HCT116 (cell line): Measurements from ENCODE around the gene NPLOC4. TPM values are rescaled to one million over a fixed set of nuclear protein-coding genes. Genes with fewer than 3 reads are reported as not detected.

ENCODE experiments used
- ATAC-seq: fragments of 200-7000 bp; cut with Tn5 transposase; 2 replicates; pipeline ENCODE4 v1.9.1; 2020; ENCODE audit warnings: mild to moderate bottlenecking, moderate library complexity
- BruUV-seq: library from RNA; stranded (reverse); fragments of 400-500 nt; replicated peaks from 2 replicates; lab custom pipeline; 2021; lab: Mats Ljungman, UMichigan
- CTCF ChIA-PET: fragments of 300-600 bp; sonication (Branson Sonifier 250); formaldehyde crosslinking; loops from one replicate; lab custom pipeline; 2021; ENCODE audit warnings: antibody characterized with exemption; lab: Charles Lee
- POLR2A ChIA-PET: fragments of 300-600, 350-600 bp; sonication (Branson Sonifier 250); formaldehyde crosslinking; loops from one replicate; lab custom pipeline; 2021; ENCODE audit warnings: antibody characterized with exemption; lab: Charles Lee
- RAD21 ChIA-PET, 2 experiments: fragments of 300-600 bp; sonication (Branson Sonifier 250); formaldehyde crosslinking; loops; one replicate each; lab custom pipeline; 2023; ENCODE audit warnings: low total read pairs in 2 of 2; ENCODE audit not compliant: uncharacterized antibody in 2 of 2, unreplicated experiment in 2 of 2, low non-redundant PET in 1 of 2; lab: Charles Lee
- DNase-seq: peaks from one replicate; pipeline ENCODE4 v3.0.0-alpha.2; 2010; ENCODE audit warnings: low read depth, low spot score
- H2AFZ ChIP-seq: fragments of 200-600 bp; shearing (Covaris generic), sonication (generic); 2 replicates; pipeline ENCODE4 v1.6.1; 2017; ENCODE audit warnings: low read depth, mixed run types, mixed read lengths, antibody characterized with exemption, low read length; ENCODE audit not compliant: poor library complexity, severe bottlenecking
- H3K27ac ChIP-seq: 2 replicates; pipeline ENCODE4 v1.5.1; 2012; ENCODE audit warnings: low read depth, low read length
- H3K27me3 ChIP-seq: fragments of 200-600 bp; sonication (generic); 2 replicates; pipeline ENCODE4 v1.6.1; 2016; ENCODE audit warnings: mixed run types, low read length, mixed read lengths; ENCODE audit not compliant: insufficient read depth
- H3K36me3 ChIP-seq, 2 experiments: fragments of 200-500 bp in 1 of 2; fragments of 200-600 bp in 1 of 2; sonication (Bioruptor generic) in 1 of 2; sonication (generic) in 1 of 2; 2 replicates each; pipeline versions ENCODE4 v1.5.1 to v1.6.1; 2014 to 2016; ENCODE audit warnings: low read length in 2 of 2, inconsistent platforms in 1 of 2, mixed read lengths in 1 of 2, mixed run types in 1 of 2; ENCODE audit not compliant: insufficient read depth in 2 of 2, control insufficient read depth in 1 of 2
- H3K4me1 ChIP-seq, 2 experiments: fragments of 200-600 bp in 1 of 2; sonication (generic) in 1 of 2; 2 replicates each; pipeline versions ENCODE4 v1.5.1 to v1.6.1; 2012 to 2017; ENCODE audit warnings: low read length in 2 of 2, inconsistent platforms in 1 of 2, mild to moderate bottlenecking in 1 of 2, mixed read lengths in 1 of 2, mixed run types in 1 of 2, moderate library complexity in 1 of 2; ENCODE audit not compliant: insufficient read depth in 2 of 2, control insufficient read depth in 1 of 2
- H3K4me2 ChIP-seq: fragments of 200-600 bp; sonication (generic); 2 replicates; pipeline ENCODE4 v1.6.1; 2017; ENCODE audit warnings: mixed run types, low read length, mixed read lengths
- H3K4me3 ChIP-seq, 2 experiments: fragments of 200-600 bp in 1 of 2; sonication (generic) in 1 of 2; replicated peaks in 1 of 2; 2 replicates each; pipeline ENCODE4 v1.5.1; 2011 to 2016; ENCODE audit warnings: low read length in 2 of 2, control low read depth in 1 of 2, low read depth in 1 of 2, mild to moderate bottlenecking in 1 of 2, mixed read lengths in 1 of 2, mixed run types in 1 of 2
- H3K79me2 ChIP-seq: fragments of 200-600 bp; sonication (generic); 2 replicates; pipeline ENCODE4 v1.6.1; 2017; ENCODE audit warnings: mild to moderate bottlenecking, mixed run types, low read length, moderate library complexity, mixed read lengths; ENCODE audit not compliant: insufficient read depth
- H3K9ac ChIP-seq: fragments of 200-600 bp; sonication (generic); 2 replicates; pipeline ENCODE4 v1.6.1; 2016; ENCODE audit warnings: low read length, mixed read lengths
- H3K9me2 ChIP-seq: fragments of 200-600 bp; sonication (generic), shearing (Covaris generic); 2 replicates; pipeline ENCODE4 v1.6.1; 2017; ENCODE audit warnings: mixed run types, mild to moderate bottlenecking, moderate library complexity; ENCODE audit not compliant: insufficient read depth
- H3K9me3 ChIP-seq, 2 experiments: fragments of 200-500 bp in 1 of 2; fragments of 200-600 bp in 1 of 2; sonication (Bioruptor generic) in 1 of 2; sonication (generic) in 1 of 2; 2 replicates each; pipeline ENCODE4 v1.6.1; 2014 to 2017; ENCODE audit warnings: low read length in 2 of 2, mixed read lengths in 2 of 2, inconsistent platforms in 1 of 2, low read depth in 1 of 2, mild to moderate bottlenecking in 1 of 2, mixed run types in 1 of 2, moderate library complexity in 1 of 2; ENCODE audit not compliant: control insufficient read depth in 1 of 2, insufficient read depth in 1 of 2
- H4K20me1 ChIP-seq: fragments of 200-600 bp; sonication (generic), shearing (Covaris generic); 2 replicates; pipeline ENCODE4 v1.6.1; 2017; ENCODE audit warnings: mixed run types, mild to moderate bottlenecking, moderate library complexity; ENCODE audit not compliant: insufficient read depth
- EGR1 ChIP-seq: IDR thresholded peaks from 2 replicates; pipeline ENCODE4 v1.6.1; 2012; ENCODE audit warnings: low read depth
- POLR2A ChIP-seq: IDR thresholded peaks from 2 replicates; pipeline ENCODE4 v1.7.0; 2011; ENCODE audit warnings: borderline replicate concordance; ENCODE audit not compliant: insufficient read depth, insufficient read length; ENCODE audit errors: extremely low read depth
- POLR2AphosphoS5 ChIP-seq: IDR thresholded peaks from 2 replicates; pipeline ENCODE4 v1.6.1; 2011; ENCODE audit warnings: mild to moderate bottlenecking, low read depth, low read length, moderate library complexity
- TCF7L2 ChIP-seq: IDR thresholded peaks from 2 replicates; pipeline ENCODE4 v1.7.0; 2011; ENCODE audit warnings: borderline replicate concordance, inconsistent platforms; ENCODE audit not compliant: insufficient read depth, insufficient read length; ENCODE audit errors: extremely low read depth
- ZFX ChIP-seq: fragments of 450-650 bp; IDR thresholded peaks from 2 replicates; pipeline ENCODE4 v1.6.1; 2017
- intact Hi-C: fragments of 100-400 bp; cut with micrococcal nuclease; formaldehyde crosslinking; loops from 2 replicates; pipeline ENCODE4 v1.10.0; 2022
- total RNA-seq: library from RNA; stranded (reverse); gene quantifications from one replicate; pipeline ENCODE4 v1.2.1, GENCODE V29; 2021; ENCODE audit not compliant: unreplicated experiment

NPLOC4 gene
- total RNA-seq, 1 experiment from 2014 or later = 137 TPM

DNA sequence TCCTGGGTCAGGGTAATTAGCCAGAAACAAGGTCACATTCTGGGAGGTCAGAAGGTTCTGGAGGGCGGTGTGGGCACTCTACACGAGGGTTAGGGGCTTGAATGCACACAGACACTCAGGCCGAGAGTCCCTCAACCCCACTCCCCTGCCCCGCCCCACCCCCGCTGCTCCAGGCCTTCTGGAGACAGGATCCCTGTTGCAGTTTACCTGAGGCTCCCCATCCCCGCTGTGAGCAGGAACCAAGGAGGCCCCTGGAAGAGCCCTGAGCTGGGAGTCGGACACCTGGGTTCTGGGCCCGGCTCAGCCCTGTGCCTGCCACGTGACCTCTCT, 119.9 kb downstream of the NPLOC4 start:
- H3K9me3 ChIP-seq = no peaks in the 10 kb centered on the region
- intact Hi-C loops = no loop called here
- DNase-seq = no peak
- no peaks in the 10 kb centered on the region for H3K27me3 ChIP-seq
- RAD21 ChIA-PET = no interaction called here
- no peak overlapping the region for H3K4me3 ChIP-seq
- no peak overlapping the region for H2AFZ ChIP-seq
- peak overlapping the region; percentile 100 for H3K27ac ChIP-seq
- H3K4me2 ChIP-seq = peak overlapping the region; percentile 100
- H3K9ac ChIP-seq = peak overlapping the region; percentile 94; the same call in 1 of the 2 replicates
- TF ChIP-seq TCF7L2 (no peak), ZFX (no peak)
- BruUV-seq = no TSS peak
- CTCF ChIA-PET = no interaction called here
- H3K4me1 ChIP-seq = peaks cover 34 to 75% of the 10 kb centered on the region in 2 experiments
- peaks cover 0 to 5% of the 10 kb centered on the region in 2 experiments; a peak in 1 of 4 replicates for H3K36me3 ChIP-seq
- H3K9me2 ChIP-seq = no peaks in the 10 kb centered on the region
- peaks cover 46% of the 10 kb centered on the region for H3K79me2 ChIP-seq
- no peak for ATAC-seq
- H4K20me1 ChIP-seq = peaks cover 3% of the 10 kb centered on the region; the same call in 1 of the 2 replicates
- POLR2A ChIA-PET = interaction anchor here (0.7 kb wide), 1 partner anchor 11 kb away, joined by 3 read pairs; no protein-coding TSS in a partner anchor

DNA sequence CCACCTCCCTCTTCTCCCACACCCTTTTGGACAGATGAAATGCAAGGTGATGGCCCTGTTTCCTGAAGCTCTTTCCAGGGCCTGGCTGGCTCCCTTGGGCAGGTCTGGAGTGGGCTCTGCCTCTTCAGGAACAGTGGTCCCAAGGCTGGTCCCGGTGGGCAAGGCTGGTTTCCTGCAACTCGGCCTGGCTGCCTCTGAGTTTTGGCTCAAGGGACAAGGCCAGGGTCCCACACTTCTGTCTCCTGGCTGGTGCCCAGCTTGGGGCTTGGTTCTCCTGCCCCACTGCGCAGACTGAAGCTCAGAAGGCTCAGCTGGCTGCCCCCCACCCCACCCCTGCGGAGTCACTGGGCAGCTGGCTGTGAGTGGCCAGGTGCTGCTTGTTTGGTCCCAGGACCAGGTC, 120.5 kb downstream of the NPLOC4 start:
- peak; percentile 22; the same call in 1 of the 2 replicates for TF ChIP-seq POLR2AphosphoS5
- TF ChIP-seq ZFX = no peak
- no peak for TF ChIP-seq EGR1
- TF ChIP-seq POLR2A = no peak

More for the DNA sequence above, 120.5 kb downstream of the NPLOC4 start:
- H3K9me3 ChIP-seq = no peaks in the 10 kb centered on the region
- intact Hi-C loops = no loop called here
- H3K36me3 ChIP-seq = peaks cover 5 to 10% of the 10 kb centered on the region in 2 experiments
- no TSS peak for BruUV-seq
- H3K79me2 ChIP-seq = peaks cover 51% of the 10 kb centered on the region
- no peaks in the 10 kb centered on the region for H3K9me2 ChIP-seq
- H3K27ac ChIP-seq = peak overlapping the region; percentile 100
- ChIA-PET CTCF (no interaction called here), RAD21 (no interaction called here), POLR2A (no interaction called here)
- H3K27me3 ChIP-seq = no peaks in the 10 kb centered on the region
- H3K4me2 ChIP-seq = peak overlapping the region; percentile 100
- ATAC-seq = no peak
- H3K4me1 ChIP-seq = peaks cover 34 to 77% of the 10 kb centered on the region in 2 experiments
- H4K20me1 ChIP-seq = peaks cover 9% of the 10 kb centered on the region; the same call in 1 of the 2 replicates
- H3K4me3 ChIP-seq = peak overlapping the region; percentile 81 to 90
- peak overlapping the region; percentile 94 for H3K9ac ChIP-seq
- no peak for DNase-seq
- H2AFZ ChIP-seq = no peak overlapping the region
